Measurements from ENCODE around the gene ISL2. TPM values are rescaled to one million over a fixed set of nuclear protein-coding genes. Genes with fewer than 3 reads are reported as not detected.
A peak's percentile ranks its signal among the peaks of the same experiment; 100 is the strongest.

ISL2 gene
- total RNA-seq, 1 donor from 2014 or later, result not detected

DNA sequence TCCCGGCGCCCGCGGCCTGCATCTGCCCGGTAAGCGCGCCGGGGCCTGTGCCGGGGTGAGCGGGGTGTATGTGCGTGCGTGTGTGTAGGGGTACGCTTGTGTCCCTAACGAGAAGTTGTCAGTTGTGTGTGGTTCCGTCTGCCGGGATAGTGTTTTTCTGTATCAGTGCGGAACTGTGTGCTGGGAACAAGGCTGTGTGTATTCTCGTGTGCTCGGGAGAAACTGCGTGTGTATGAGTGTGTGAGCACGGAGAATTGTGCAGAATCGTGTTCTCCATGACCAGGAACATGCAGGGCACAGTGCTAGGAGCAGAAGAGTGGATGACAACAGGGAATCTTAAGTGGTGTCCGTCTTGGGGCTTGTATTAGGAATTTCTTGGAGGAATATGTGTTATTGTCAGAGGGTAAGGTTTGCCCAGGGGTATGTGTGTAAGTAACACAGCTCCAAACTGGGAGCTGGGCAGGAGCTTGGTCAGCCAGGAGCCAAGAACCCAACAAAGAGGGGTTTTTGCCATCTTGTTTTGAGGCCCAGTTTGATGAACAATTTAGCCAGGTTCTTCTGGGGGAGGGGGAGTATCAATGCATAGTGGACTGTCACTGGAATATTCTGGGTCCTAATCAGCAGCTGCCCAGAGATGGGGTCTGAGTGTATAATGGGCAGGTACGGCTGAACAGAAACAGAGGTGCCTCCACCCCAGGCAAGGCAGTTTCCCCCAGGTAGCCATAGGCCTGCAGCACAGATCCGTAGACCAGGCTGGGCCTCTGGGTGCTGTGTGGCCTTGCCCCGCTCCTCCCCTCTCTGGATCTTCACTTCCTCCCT lies 2.1 kb downstream of the ISL2 start:
- peak overlapping the region; percentile 64 for H3K4me3 Mint-ChIP-seq
- H3K27me3 Mint-ChIP-seq (ENCODE audit: low read depth), result peaks cover 92% of the 10 kb centered on the region
- H3K27ac Mint-ChIP-seq (ENCODE audit: unreplicated experiment), result no peak overlapping the region
- peaks cover 45% of the 10 kb centered on the region for H3K4me1 Mint-ChIP-seq
- DNase-seq (ENCODE audit: low read depth, low spot score), result peak; percentile 12
- peaks cover 3% of the 10 kb centered on the region for H3K36me3 Mint-ChIP-seq (ENCODE audit: low read depth)
- H3K9me3 Mint-ChIP-seq, result no peaks in the 10 kb centered on the region
- no peak for TF ChIP-seq CTCF (conservative IDR thresholded peaks at IDR 0.05)

DNA sequence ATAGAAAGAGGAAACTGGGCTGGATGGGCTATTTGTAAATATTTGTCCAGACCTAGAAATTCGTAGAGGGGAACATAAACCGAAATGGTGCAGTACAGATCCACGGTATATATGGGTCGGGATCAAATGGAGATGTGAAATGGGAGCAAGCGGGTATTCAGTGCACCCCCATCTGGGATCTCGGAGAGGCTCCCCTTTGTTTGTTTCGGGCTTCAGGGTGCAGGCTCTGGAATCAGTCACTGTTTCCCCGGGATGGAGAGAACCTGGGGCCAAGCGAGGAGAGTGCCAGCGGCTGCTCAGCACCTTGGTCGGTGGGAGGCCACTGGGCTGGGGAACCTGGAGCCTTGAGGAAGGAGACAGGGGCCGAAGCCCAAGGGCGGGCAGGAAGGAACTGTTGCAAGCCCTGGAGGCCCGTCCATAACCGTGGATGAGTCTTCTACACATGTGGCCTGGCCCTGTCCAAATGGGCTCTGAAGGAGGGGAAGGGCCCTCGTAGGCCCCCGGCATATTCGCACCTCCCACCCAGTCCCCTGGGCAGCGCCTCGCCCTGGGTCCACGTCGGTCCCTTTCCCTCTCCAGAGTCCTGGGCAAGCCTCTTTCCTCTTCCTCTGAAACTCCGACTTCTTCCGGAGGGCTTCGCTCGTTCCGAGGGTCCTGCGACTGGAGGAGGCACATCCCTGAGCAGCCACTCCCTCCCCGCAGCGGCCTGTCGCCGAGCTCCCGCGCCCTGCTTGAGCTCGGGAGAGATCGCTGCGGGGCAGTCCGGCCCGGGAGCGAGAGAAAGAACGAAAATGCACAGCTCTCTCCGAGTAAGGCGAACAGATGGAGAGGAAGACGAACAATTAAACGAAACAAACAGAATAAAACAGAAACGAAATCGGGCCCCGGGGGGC lies 3.0 kb downstream of the ISL2 start:
- DNase-seq (ENCODE audit: low read depth, low spot score), result peak; percentile 22
- H3K36me3 Mint-ChIP-seq (ENCODE audit: low read depth), result peaks cover 6% of the 10 kb centered on the region
- H3K27ac Mint-ChIP-seq (ENCODE audit: unreplicated experiment), result no peak overlapping the region
- H3K9me3 Mint-ChIP-seq, result no peaks in the 10 kb centered on the region
- H3K4me1 Mint-ChIP-seq, result peaks cover 45% of the 10 kb centered on the region
- no peak for TF ChIP-seq CTCF (conservative IDR thresholded peaks at IDR 0.05)
- peaks cover 92% of the 10 kb centered on the region for H3K27me3 Mint-ChIP-seq (ENCODE audit: low read depth)
- peak overlapping the region; percentile 64 for H3K4me3 Mint-ChIP-seq

DNA sequence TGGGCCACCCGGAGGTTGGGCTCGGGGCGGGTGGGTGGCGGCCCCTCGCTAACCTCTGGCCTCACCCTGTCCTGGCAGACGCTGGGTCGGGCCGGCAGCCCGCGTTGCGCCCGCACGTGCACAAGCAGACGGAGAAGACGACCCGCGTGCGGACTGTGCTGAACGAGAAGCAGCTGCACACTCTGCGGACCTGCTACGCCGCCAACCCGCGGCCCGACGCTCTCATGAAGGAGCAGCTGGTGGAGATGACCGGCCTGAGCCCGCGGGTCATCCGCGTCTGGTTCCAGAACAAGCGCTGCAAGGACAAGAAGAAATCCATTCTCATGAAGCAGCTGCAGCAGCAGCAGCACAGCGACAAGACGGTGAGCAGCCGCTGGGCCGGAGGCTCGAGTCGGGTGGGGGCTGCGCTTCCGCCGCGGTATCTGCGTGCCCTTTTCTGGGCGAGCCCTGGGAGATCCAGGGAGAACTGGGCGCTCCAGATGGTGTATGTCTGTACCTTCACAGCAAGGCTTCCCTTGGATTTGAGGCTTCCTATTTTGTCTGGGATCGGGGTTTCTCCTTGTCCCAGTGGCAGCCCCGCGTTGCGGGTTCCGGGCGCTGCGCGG lies 3.7 kb downstream of the ISL2 start:
- Mint-ChIP-seq H3K4me3 (peak overlapping the region; percentile 64), H3K36me3 (ENCODE audit: low read depth) (peaks cover 6% of the 10 kb centered on the region), H3K27me3 (ENCODE audit: low read depth) (peaks cover 92% of the 10 kb centered on the region), H3K27ac (ENCODE audit: unreplicated experiment) (no peak overlapping the region), H3K4me1 (peaks cover 44% of the 10 kb centered on the region), H3K9me3 (no peaks in the 10 kb centered on the region)
- no peak for TF ChIP-seq CTCF (conservative IDR thresholded peaks at IDR 0.05)
- peak; percentile 49 for DNase-seq (ENCODE audit: low read depth, low spot score)

- peaks cover 92% of the 10 kb centered on the region for H3K27me3 Mint-ChIP-seq (ENCODE audit: low read depth)
- peaks cover 42% of the 10 kb centered on the region for H3K4me1 Mint-ChIP-seq
- peak; percentile 44 for TF ChIP-seq CTCF (conservative IDR thresholded peaks at IDR 0.05)
- no peaks in the 10 kb centered on the region for H3K9me3 Mint-ChIP-seq
- peak overlapping the region; percentile 16 for H3K4me3 Mint-ChIP-seq
- H3K36me3 Mint-ChIP-seq (ENCODE audit: low read depth), result peaks cover 6% of the 10 kb centered on the region
- no peak overlapping the region for H3K27ac Mint-ChIP-seq (ENCODE audit: unreplicated experiment)
- peak; percentile 45 for DNase-seq (ENCODE audit: low read depth, low spot score)
Measured at GRCh38 chr15:76340803-76341365, 4.3 kb downstream of the ISL2 start.

Measured in neural crest cell (in vitro differentiated cells).